ENCODE data around the gene GNB5.
A peak's percentile ranks its signal among the peaks of the same experiment; 100 is the strongest.

GNB5 gene

GRCh38 chr15:52139599-52140462 is 51.4 kb downstream of the GNB5 start:
- DNase-seq, result peak; percentile 86

- peak; percentile 99 for DNase-seq
Measured at GRCh38 chr15:52137432-52138357, 53.5 kb downstream of the GNB5 start.

- peak; percentile 12 for DNase-seq
Measured at GRCh38 chr15:52136442-52136980, 54.7 kb downstream of the GNB5 start.

DNA sequence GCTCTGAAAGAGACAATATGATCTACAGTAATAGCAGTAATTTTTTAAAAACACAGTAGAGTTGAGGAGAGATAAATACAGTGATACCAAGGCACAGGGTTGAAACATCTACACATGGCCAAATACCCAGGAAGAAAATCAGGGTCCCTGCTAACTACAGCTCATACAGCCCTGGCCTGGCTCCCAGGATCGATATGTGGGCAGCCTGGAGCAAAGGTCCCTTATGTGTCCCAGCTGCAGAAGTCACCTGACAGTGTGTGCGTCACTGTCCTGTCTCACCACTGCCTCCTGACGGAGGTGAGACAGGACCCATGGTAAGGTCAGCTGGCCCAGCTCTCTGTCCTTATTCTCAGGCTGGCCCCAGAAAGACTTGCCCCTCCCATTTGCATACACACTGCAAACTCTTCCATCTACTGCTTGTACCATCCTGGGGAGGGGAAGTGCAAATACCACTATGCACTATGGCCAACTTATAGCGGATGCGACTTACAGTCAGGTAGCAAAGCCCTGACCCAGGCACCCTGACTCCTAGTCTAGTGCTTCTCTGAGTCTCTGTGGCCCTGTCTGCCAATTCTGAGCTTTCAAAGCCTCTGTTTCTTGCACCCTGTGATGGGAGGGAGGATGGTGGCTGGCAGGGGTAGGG is 56.6 kb downstream of the GNB5 start:
- DNase-seq, result peak; percentile 11

DNA sequence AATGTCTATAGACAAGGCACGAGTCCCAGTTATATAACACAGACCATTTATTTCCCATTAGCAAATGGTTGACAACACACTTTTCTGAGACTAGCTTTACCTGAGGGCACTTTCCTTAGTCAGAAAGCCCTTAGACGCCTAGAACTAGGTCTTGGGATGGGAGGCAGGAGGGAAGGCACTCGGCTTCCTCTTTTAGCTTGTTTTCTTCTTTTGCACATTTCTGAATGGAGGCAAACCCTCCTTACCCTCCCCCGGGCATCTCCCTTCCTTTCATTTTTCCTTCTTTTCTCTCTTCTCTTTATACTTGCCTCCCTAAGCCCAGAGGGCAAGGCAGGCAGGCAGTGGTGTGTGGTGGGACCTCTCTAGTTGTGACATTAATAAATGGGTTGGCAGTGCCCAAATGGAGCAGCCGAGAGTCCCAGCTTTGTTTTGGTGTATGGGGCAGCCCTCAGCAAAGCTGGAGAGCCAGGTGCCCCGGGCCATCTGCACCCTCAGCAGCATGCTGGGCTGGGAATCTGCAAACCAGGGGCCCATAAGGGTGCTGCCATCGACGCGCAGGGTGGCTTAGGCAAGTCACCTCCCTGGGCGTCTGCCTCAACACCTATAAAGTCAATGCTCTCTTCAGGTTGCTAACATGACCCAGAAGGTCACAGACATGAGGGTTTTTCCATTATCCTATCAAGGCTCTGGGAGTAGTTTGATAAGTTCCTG is 57.5 kb downstream of the GNB5 start:
- peak; percentile 14 for DNase-seq

GRCh38 chr15:52132066-52132465 is 59.1 kb downstream of the GNB5 start:
- DNase-seq, result no peak

- no peak for DNase-seq
Measured at GRCh38 chr15:52128568-52128967, 62.6 kb downstream of the GNB5 start.

GRCh38 chr15:52124270-52124880 is 66.8 kb downstream of the GNB5 start:
- DNase-seq, result no peak

DNA sequence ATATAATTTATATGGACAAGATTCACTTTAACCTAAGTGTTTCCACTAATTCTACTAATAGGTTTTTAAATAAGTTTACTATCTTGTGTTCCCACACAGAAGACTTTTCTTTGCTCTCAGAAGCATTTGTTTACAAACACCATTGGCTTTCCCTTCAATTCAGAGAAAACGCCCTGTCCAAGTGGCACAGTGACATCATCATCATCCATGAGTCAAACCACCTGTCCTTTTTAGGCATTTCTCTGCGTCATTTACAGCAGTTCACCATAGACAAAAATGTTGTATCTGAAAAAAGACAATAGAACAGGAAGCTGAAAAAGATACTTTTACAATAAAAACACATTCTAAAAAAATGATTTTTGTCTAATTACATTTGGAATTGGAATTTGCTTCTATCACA is 69.3 kb downstream of the GNB5 start:
- no peak for DNase-seq

DNA sequence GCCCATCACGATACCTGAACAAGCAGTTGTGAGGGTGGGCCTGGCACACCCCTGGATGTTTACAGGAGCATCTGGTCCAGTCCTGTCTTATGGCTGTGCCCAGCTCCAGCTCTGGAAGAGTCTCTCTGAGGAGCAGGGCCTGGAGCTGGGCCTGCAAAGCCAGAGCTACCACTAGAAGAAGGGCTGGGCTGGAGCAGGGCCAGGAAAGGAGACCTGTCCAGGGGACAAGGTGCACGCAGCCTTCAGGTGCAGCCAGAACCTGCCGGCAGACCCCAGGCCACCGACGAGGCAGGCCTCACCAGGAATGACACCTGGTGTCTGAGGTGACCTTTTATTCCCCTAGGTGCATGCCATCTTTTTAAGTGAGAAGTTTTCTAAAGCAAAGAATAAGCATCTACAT is 70.2 kb downstream of the GNB5 start:
- no peak for DNase-seq

DNA sequence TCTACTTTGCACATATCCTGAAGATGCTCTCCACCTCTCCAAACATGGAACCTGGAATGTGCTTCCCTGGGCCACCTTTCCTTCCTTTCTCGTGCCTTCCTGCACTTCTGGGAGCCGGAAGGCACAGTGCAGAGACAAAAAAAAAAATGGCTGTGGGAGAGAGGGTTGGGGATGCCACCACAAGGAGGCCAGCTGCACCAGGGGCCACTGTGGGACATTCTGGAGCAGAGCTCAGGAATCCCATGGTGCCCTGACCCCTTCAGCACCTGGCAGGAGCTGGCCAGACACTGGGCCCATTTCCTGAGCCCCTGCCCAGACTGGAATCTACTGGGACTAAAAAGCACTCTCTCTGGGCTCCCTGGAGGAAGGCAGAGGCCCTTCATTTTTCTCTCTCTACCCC is 70.7 kb downstream of the GNB5 start:
- DNase-seq, result no peak

DNA sequence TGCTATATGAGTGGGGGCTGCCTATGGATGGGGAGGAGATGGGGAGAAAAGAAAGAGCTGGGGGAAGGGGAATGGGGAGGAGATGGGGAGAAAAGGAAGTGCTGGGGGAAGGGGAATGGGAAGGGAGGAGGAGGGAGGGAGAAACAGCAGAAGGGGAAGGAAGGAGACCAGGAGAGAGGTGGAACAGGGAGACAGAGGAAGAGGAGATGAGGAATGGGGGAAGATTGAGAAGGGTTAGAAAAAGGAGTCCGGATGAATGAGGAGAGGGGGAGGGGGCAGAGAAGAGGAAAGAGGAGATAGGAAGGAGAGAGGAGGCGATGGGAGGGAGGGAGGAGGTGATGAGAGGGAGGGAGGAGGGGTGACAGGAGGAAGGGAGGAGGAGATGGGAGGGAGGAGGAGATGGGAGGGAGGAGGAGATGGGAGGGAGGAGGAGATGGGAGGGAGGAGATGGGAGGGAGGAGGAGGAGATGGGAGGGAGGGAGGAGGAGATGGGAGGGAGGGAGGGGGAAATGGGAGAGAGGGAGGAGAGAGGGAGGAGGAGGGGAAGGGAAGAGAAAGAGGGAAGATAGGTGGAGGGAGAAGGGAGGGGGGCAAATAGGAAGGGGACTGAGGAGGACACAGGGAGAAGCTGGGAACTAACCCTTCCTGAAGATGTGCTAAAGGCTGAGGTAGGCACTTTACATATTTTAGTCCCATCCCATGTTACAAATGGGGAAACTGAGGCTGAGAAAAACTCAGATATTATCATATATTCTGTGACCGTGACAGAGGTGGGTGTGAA is 72.0 kb downstream of the GNB5 start:
- no peak for DNase-seq

DNA sequence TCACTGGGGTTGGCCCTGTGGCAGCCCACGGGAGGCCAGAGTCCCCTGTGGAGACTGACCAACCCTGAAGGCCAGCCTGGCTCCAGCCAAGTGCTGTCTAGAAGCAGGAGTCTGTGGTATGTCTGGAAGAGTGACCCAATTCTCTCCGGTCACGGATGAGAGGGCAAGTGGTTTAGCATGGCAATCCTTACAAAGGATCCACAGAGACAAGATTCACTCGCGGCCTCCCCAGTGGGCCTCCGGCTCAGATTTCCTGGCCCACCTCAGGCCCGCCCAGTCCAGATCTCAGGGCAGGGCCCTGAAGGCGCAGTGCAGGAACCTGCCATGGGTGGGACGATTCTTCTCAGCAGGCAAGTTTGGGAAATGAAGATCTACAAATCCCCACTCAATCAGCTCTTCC is 73.6 kb downstream of the GNB5 start:
- DNase-seq, result no peak

DNA sequence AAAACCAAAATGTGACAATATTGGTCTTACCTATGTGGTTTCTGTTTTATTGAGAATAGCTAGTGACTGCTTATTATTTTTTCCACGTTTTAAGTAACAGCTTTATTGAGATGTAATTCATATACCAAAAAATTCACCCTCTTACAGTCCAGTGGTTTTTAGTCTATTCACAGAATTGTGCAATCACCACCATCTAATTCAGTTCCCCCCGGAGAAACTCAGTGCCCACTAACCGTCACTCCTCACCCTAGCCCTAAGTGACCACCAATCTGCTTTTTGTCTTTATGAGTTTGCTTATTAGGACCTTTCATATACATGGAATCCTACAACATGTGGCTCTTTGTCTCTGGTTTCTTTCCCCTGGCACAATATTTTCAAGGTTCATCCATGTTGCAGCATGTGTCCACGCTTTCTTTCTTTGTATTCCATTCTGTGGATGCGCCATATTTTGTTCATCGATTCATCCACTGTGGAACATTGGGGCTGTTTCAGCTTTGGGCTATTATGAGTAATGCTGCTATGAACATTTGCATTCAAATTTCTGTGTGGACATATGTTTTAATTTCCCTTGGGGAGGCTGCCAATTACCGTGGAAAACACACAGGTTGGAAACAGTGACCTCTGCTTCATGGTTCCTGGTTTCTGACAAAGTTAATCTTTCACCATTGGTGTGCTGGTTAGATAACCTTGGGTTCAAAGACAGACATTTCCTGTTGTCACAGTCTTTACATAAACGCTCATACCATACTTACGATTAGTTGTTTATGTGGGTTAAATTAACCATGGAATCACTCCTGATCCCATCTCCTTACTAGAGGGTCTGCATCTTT is 75.4 kb downstream of the GNB5 start:
- DNase-seq, result peak; percentile 46

GRCh38 chr15:52114261-52115055 is 76.7 kb downstream of the GNB5 start:
- DNase-seq, result no peak

GRCh38 chr15:52113708-52114107 is 77.5 kb downstream of the GNB5 start:
- DNase-seq, result no peak

- no peak for DNase-seq
Measured at GRCh38 chr15:52113235-52113634, 78.0 kb downstream of the GNB5 start.

GRCh38 chr15:52112203-52112750 is 78.9 kb downstream of the GNB5 start:
- DNase-seq, result peak; percentile 55
